K562 (cell line): Measurements from ENCODE around the gene TMC6. TPM values are rescaled to one million over a fixed set of nuclear protein-coding genes. Genes with fewer than 3 reads are reported as not detected.

Source experiments
- ATAC-seq: fragments of 200-7000 bp; cut with Tn5 transposase; 3 replicates; pipeline ENCODE4 v1.9.1; 2020; ENCODE audit warnings: moderate library complexity
- BruUV-seq: library from RNA; stranded (reverse); fragments of 400-500 nt; replicated peaks from 2 replicates; lab custom pipeline; 2021; lab: Mats Ljungman, UMichigan
- CTCF ChIA-PET: fragments of 300-600 bp; formaldehyde crosslinking; extraction: SDS; loops from one replicate; lab custom pipeline; 2021; ENCODE audit warnings: low intra/inter-chr PET ratio; lab: Yijun Ruan, JAX
- POLR2A ChIA-PET: fragments of 300-600, 350-650 bp; sonication (Branson Sonifier 250); formaldehyde crosslinking; extraction: SDS; loops from one replicate; lab custom pipeline; 2021; ENCODE audit warnings: antibody characterized with exemption, inconsistent platforms; lab: Yijun Ruan, JAX
- DNase-seq, 4 experiments: peaks; one replicate each; pipeline versions ENCODE4 v3.0.0 to v3.0.0-alpha.2; 2011 to 2018; ENCODE audit warnings: low spot score in 3 of 4, mixed read lengths in 3 of 4; ENCODE audit errors: extremely low read depth in 1 of 4
- FAIRE-seq: peaks from 2 replicates; lab custom pipeline; 2011; peaks lifted over from hg19 to GRCh38; lab: Jason Lieb, UNC
- H2AFZ ChIP-seq: 2 replicates; pipeline ENCODE4 v1.6.0; 2011; ENCODE audit warnings: low read depth, low read length, control low read depth, inconsistent platforms
- H3K27ac ChIP-seq: fragments of 200-600 bp; 3 replicates; pipeline ENCODE4 v1.8.0; 2011; ENCODE audit warnings: low read depth, mild to moderate bottlenecking, control low read depth, inconsistent platforms, low read length, moderate library complexity, mixed read lengths; ENCODE audit errors: extremely low read depth
- H3K27me3 ChIP-seq, 2 experiments: fragments of 300-600 bp in 1 of 2; 2 replicates in 1 of 2; 3 replicates in 1 of 2; pipeline versions ENCODE4 v1.6.0 to v1.8.0; 2011; ENCODE audit warnings: inconsistent platforms in 2 of 2, low read length in 2 of 2, mild to moderate bottlenecking in 1 of 2, mixed read lengths in 1 of 2, moderate library complexity in 1 of 2; ENCODE audit not compliant: control insufficient read depth in 2 of 2, insufficient read depth in 2 of 2
- H3K36me3 ChIP-seq: fragments of 300-600 bp; 3 replicates; pipeline ENCODE4 v1.8.0; 2011; ENCODE audit warnings: mild to moderate bottlenecking, low read length, inconsistent platforms; ENCODE audit not compliant: control insufficient read depth, insufficient read depth
- H3K4me1 ChIP-seq, 2 experiments: fragments of 200-600 bp in 1 of 2; replicated peaks in 1 of 2; 2 replicates in 1 of 2; 3 replicates in 1 of 2; pipeline versions ENCODE4 v1.5.1 to v1.8.0; 2011; ENCODE audit warnings: inconsistent platforms in 2 of 2, low read length in 2 of 2, mild to moderate bottlenecking in 1 of 2, mixed read lengths in 1 of 2, moderate library complexity in 1 of 2; ENCODE audit not compliant: control insufficient read depth in 2 of 2, insufficient read depth in 2 of 2
- H3K4me2 ChIP-seq: 2 replicates; pipeline ENCODE4 v1.6.1; 2011; ENCODE audit warnings: low read length, control low read depth, inconsistent platforms, mixed read lengths; ENCODE audit not compliant: insufficient read depth
- H3K4me3 ChIP-seq: fragments of 200-600 bp; sonication (generic), shearing (Covaris generic); 2 replicates; pipeline ENCODE4 v1.5.1; 2016; ENCODE audit warnings: control low read depth, inconsistent platforms
- H3K79me2 ChIP-seq: fragments of 200-600 bp; 3 replicates; pipeline ENCODE4 v1.8.0; 2011; ENCODE audit warnings: low read length, inconsistent platforms; ENCODE audit not compliant: control insufficient read depth, insufficient read depth
- H3K9ac ChIP-seq, 2 experiments: 2 replicates each; pipeline versions ENCODE4 v1.6.0 to v1.6.1; 2011; ENCODE audit warnings: low read depth in 2 of 2, low read length in 2 of 2, control low read depth in 1 of 2, inconsistent platforms in 1 of 2, mild to moderate bottlenecking in 1 of 2, mixed read lengths in 1 of 2; ENCODE audit not compliant: insufficient read depth in 1 of 2
- H3K9me1 ChIP-seq: one replicate; pipeline ENCODE4 v1.6.0; 2011; ENCODE audit warnings: inconsistent platforms, mild to moderate bottlenecking, low read length, moderate library complexity; ENCODE audit not compliant: control insufficient read depth, insufficient read depth
- H3K9me3 ChIP-seq: replicated peaks from 2 replicates; pipeline ENCODE4 v1.5.1; 2011; ENCODE audit warnings: low read depth, low read length, inconsistent platforms; ENCODE audit not compliant: control insufficient read depth, insufficient read depth
- H4K20me1 ChIP-seq: replicated peaks from 2 replicates; pipeline ENCODE4 v1.6.1; 2011; ENCODE audit warnings: low read length, inconsistent platforms, mixed read lengths; ENCODE audit not compliant: control insufficient read depth, insufficient read depth
- BRCA1 ChIP-seq, 2 experiments: fragments of 450-650 bp in 1 of 2; sonication (generic) in 1 of 2; formaldehyde crosslinking in 1 of 2; IDR thresholded peaks; 2 replicates each; pipeline versions ENCODE4 v1.5.0 to v1.6.1; 2017 to 2020; ENCODE audit warnings: mild to moderate bottlenecking in 1 of 2, missing genetic modification reagents in 1 of 2
- GTF2F1 ChIP-seq: IDR thresholded peaks from 2 replicates; pipeline ENCODE4 v1.6.1; 2011; ENCODE audit warnings: low read depth, low read length, improper control_type of control experiment
- KDM2B ChIP-seq: fragments of 250-450 bp; sonication (Bioruptor Pico); IDR thresholded peaks from 2 replicates; pipeline ENCODE4 v1.8.0; 2021; ENCODE audit warnings: mild to moderate bottlenecking, moderate library complexity
- POLR2AphosphoS2 ChIP-seq: IDR thresholded peaks from 2 replicates; pipeline ENCODE4 v1.6.1; 2012; ENCODE audit warnings: low read length, improper control_type of control experiment
- POLR2H ChIP-seq: IDR thresholded peaks from 2 replicates; pipeline ENCODE4 v1.6.1; 2016; ENCODE audit warnings: missing genetic modification characterization, low read depth, mild to moderate bottlenecking, control low read depth, missing compliant biosample characterization, moderate library complexity
- TGIF2 ChIP-seq: sonication (generic); formaldehyde crosslinking; IDR thresholded peaks from 2 replicates; pipeline ENCODE4 v1.8.1; 2022; ENCODE audit warnings: mild to moderate bottlenecking, missing genetic modification reagents, moderate library complexity
- TOE1 ChIP-seq, 2 experiments: fragments of 450-650 bp in 1 of 2; sonication (generic) in 1 of 2; formaldehyde crosslinking in 1 of 2; IDR thresholded peaks; 2 replicates each; pipeline versions ENCODE4 v1.7.1 to v1.8.0; 2016 to 2022; ENCODE audit warnings: borderline replicate concordance in 2 of 2, mild to moderate bottlenecking in 2 of 2, antibody characterized with exemption in 1 of 2, inconsistent platforms in 1 of 2, low read depth in 1 of 2, missing genetic modification reagents in 1 of 2, moderate library complexity in 1 of 2
- YY1 ChIP-seq, 3 experiments: IDR thresholded peaks; 2 replicates each; pipeline ENCODE4 v1.6.1; 2011; ENCODE audit warnings: low read length in 2 of 3, mild to moderate bottlenecking in 2 of 3, moderate library complexity in 2 of 3, borderline replicate concordance in 1 of 3, control low read depth in 1 of 3, low read depth in 1 of 3; ENCODE audit not compliant: insufficient read depth in 3 of 3, insufficient replicate concordance in 2 of 3, control insufficient read depth in 1 of 3, insufficient read length in 1 of 3; ENCODE audit errors: extremely low read depth in 1 of 3
- ZC3H11A ChIP-seq: IDR thresholded peaks from 2 replicates; pipeline ENCODE4 v1.6.1; 2012; ENCODE audit warnings: low read depth, low read length, improper control_type of control experiment
- ZNF699 ChIP-seq: fragments of 250-450 bp; sonication (Bioruptor Pico); IDR thresholded peaks from 2 replicates; pipeline ENCODE4 v1.8.0; 2021; ENCODE audit warnings: mild to moderate bottlenecking, moderate library complexity; ENCODE audit not compliant: insufficient replicate concordance
- WGBS: fragments of 100-300 bp; shearing (Covaris generic); methylation state at CpG from one replicate; pipeline ENCODE4 v1.1.6; 2016; ENCODE audit warnings: low coverage, mixed read lengths; ENCODE audit not compliant: insufficient coverage; ENCODE audit errors: missing lambda C conversion rate; 5-methylcytosine and 5-hydroxymethylcytosine counted together
- in situ Hi-C: fragments of 300-500 bp; cut with MboI; formaldehyde crosslinking; loops from 4 replicates; pipeline ENCODE4 v1.15.0; 2018; ENCODE audit warnings: inconsistent platforms, mixed read lengths
- intact Hi-C: fragments of 100-400 bp; cut with micrococcal nuclease; formaldehyde crosslinking; loops from 2 replicates; pipeline ENCODE4 v1.14.2; 2022
- polyA plus RNA-seq, 8 experiments: library from polyadenylated mRNA; depleted of rRNA in 4 of 8; stranded (reverse) in 5 of 8; unstranded in 3 of 8; fragments of >200 nt; fragmentation: Nextera tagmentation in 2 of 8; fragmentation: Illumina TruSeq in 1 of 8; extraction: Ambion mirVana in 2 of 8; extraction: Trizol in 1 of 8; gene quantifications; 2 replicates each; pipeline versions ENCODE4 v1.2.1 to v1.2.3, GENCODE V29; 2011 to 2014; ENCODE audit warnings: inconsistent platforms in 1 of 8, missing spikeins in 1 of 8
- total RNA-seq, 7 experiments: library from RNA; depleted of rRNA in 6 of 7; stranded (reverse); fragments of >200 nt in 6 of 7; fragmentation: Illumina TruSeq in 2 of 7; extraction: Trizol in 2 of 7; gene quantifications; 2 replicates each; pipeline versions ENCODE4 v1.2.1 to v1.2.3, GENCODE V29; 2011 to 2021; ENCODE audit warnings: low replicate concordance in 1 of 7
- TF ChIP-seq, protein P1 (sequence below): IDR thresholded peaks from 2 replicates; pipeline ENCODE4 v1.6.1; 2011; ENCODE audit warnings: borderline replicate concordance, low read depth, mild to moderate bottlenecking, moderate library complexity, low read length; ENCODE audit not compliant: insufficient read depth, poor library complexity, severe bottlenecking
- TF ChIP-seq, protein P2 (sequence below): sonication (generic); formaldehyde crosslinking; IDR thresholded peaks from 2 replicates; pipeline ENCODE4 v1.9.0; 2022; ENCODE audit warnings: mild to moderate bottlenecking, missing genetic modification reagents

Gene TMC6
- total and polyA plus RNA-seq, 9 of the 15 experiments (the other 6 are each of a cell fraction or from before 2014, with no cell fraction given) = 4.1 to 351 (median 66.9) TPM

DNA sequence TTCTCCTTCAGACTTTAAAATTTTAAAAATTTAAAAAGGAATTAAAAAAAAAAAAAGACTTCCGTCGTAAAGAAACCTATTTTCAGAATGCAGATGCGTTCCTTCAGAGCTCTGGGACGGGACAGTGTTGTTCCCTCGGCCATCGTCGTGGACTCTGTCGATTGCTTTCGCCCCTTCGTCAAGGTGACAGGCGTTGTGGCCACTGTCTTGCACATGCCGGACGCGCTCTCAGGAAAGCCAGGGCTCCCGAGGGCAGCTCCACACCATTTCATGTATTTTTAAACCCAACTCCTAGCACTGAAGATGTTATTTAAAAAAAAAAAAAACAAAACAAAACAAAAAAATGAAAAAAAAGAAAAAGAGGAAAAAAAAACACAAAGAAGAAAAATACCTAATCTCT lies 22.3 kb downstream of the TMC6 start:
- Histone ChIP-seq H3K9me3 (peaks cover 4% of the 10 kb centered on the region), H3K9me1 (no peaks in the 10 kb centered on the region), H2AFZ (no peak overlapping the region), H4K20me1 (no peaks in the 10 kb centered on the region), H3K4me3 (no peak overlapping the region), H3K9ac (no peak overlapping the region), H3K27ac (no peak overlapping the region), H3K4me2 (no peak overlapping the region), H3K27me3 (no peaks in the 10 kb centered on the region), H3K79me2 (peaks cover 3% of the 10 kb centered on the region; the same call in 2 of the 3 replicates), H3K36me3 (peaks cover 47% of the 10 kb centered on the region; the same call in 2 of the 3 replicates), H3K4me1 (peaks cover 0 to 21% of the 10 kb centered on the region in 2 experiments; a peak in 3 of 5 replicates)
- BruUV-seq = no TSS peak
- DNase-seq = no peak
- in situ Hi-C loops = no loop called here
- TF ChIP-seq ZC3H11A (no peak), POLR2H (no peak), TOE1 (IDR thresholded peaks at IDR 0.05; ENCODE audit: borderline replicate concordance) (no peak), TOE1 (CRISPR knock-in tag; IDR thresholded peaks at IDR 0.05; ENCODE audit: borderline replicate concordance, low read depth) (no peak), TGIF2 (CRISPR knock-in tag) (no peak), KDM2B (CRISPR knock-in tag) (no peak)
- no peak for ATAC-seq
- FAIRE-seq = no peak
- 80% methylated on average over 9 of the region's 15 CpGs for WGBS
- ChIA-PET POLR2A (interaction anchor here (0.5 to 0.8 kb wide), 2 partner anchors 16 to 21 kb away, joined by 3 to 6 read pairs; no protein-coding TSS in a partner anchor), CTCF (no interaction called here)
- intact Hi-C loops = no loop called here

DNA sequence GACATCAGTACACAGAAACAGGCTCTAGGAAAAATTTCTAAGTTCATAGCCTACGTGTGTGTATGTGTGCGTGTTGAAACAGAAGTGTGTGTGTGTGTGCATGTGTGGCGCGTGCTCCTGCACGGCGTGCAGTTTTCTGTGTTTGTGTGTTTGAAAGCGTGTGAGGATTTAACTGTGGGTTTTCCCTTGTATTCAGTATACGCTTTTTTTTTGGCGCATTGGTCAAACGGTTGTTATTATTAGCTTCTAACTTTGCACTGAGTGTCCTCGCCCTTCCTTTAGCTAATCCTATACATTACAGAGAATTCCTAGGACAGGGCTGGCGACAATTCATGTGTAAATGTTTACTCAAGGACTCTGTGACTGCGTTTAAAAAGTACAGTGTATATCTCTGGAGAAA lies 23.0 kb downstream of the TMC6 start:
- WGBS = 81% methylated on average over 13 of the region's 13 CpGs
- H3K9me3 ChIP-seq = peaks cover 4% of the 10 kb centered on the region
- H3K4me3 ChIP-seq = no peak overlapping the region
- no peak for ATAC-seq
- no TSS peak for BruUV-seq
- no peaks in the 10 kb centered on the region for H3K27me3 ChIP-seq
- H3K9ac ChIP-seq = no peak overlapping the region
- no peak overlapping the region for H3K4me2 ChIP-seq
- POLR2A ChIA-PET = interaction anchor here (0.8 to 1.5 kb wide), 2 partner anchors 82 to 337 kb away, joined by 3 to 5 read pairs; partner anchors contain the start of gene AFMID
- H3K36me3 ChIP-seq = peaks cover 41% of the 10 kb centered on the region; the same call in 2 of the 3 replicates
- no peaks in the 10 kb centered on the region for H4K20me1 ChIP-seq
- intact Hi-C loops = no loop called here
- H3K4me1 ChIP-seq = peaks cover 0 to 18% of the 10 kb centered on the region in 2 experiments; a peak in 3 of 5 replicates
- CTCF ChIA-PET = no interaction called here
- in situ Hi-C loops = no loop called here
- no peak for DNase-seq
- H3K27ac ChIP-seq = no peak overlapping the region
- no peaks in the 10 kb centered on the region for H3K79me2 ChIP-seq
- no peak overlapping the region for H2AFZ ChIP-seq
- H3K9me1 ChIP-seq = no peaks in the 10 kb centered on the region
- FAIRE-seq = no peak
- TF ChIP-seq, protein P1, sequence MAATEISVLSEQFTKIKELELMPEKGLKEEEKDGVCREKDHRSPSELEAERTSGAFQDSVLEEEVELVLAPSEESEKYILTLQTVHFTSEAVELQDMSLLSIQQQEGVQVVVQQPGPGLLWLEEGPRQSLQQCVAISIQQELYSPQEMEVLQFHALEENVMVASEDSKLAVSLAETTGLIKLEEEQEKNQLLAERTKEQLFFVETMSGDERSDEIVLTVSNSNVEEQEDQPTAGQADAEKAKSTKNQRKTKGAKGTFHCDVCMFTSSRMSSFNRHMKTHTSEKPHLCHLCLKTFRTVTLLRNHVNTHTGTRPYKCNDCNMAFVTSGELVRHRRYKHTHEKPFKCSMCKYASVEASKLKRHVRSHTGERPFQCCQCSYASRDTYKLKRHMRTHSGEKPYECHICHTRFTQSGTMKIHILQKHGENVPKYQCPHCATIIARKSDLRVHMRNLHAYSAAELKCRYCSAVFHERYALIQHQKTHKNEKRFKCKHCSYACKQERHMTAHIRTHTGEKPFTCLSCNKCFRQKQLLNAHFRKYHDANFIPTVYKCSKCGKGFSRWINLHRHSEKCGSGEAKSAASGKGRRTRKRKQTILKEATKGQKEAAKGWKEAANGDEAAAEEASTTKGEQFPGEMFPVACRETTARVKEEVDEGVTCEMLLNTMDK = no peak
- TF ChIP-seq YY1 (IDR thresholded peaks at IDR 0.05; ENCODE audit: borderline replicate concordance in 1 of 3, control insufficient read depth in 1 of 3, extremely low read depth in 1 of 3, insufficient read depth in 3 of 3, insufficient read length in 1 of 3, insufficient replicate concordance in 2 of 3, low read depth in 1 of 3, low read length in 2 of 3) (no peak), GTF2F1 (no peak), POLR2AphosphoS2 (no peak), ZNF699 (CRISPR knock-in tag) (no peak), BRCA1 (IDR thresholded peaks at IDR 0.05) (no peak), BRCA1 (CRISPR knock-in tag; IDR thresholded peaks at IDR 0.05) (no peak)
- TF ChIP-seq, protein P2, sequence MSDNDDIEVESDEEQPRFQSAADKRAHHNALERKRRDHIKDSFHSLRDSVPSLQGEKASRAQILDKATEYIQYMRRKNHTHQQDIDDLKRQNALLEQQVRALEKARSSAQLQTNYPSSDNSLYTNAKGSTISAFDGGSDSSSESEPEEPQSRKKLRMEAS (CRISPR knock-in tag) = no peak
